ENCODE results near the gene RRAGC.

DNA sequence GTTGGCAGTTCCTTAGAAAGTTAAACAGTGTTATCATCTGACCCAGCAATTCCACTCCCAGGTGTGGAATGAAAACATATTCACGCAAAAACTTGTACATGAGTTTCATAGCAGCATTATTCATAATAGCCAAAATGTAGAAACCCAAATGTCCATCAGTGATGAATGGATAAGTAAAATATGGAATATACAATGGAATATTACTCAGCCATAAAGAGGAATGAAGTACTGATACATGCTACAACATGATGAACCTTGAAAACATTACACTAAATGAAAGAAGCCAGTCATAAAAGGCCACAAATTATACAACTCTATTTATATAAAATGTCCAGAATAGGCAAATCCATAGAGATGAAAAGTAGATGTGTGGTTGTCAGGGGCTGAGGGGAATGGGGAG lies 53.5 kb downstream of the RRAGC start:
- TF ChIP-seq, protein P1, sequence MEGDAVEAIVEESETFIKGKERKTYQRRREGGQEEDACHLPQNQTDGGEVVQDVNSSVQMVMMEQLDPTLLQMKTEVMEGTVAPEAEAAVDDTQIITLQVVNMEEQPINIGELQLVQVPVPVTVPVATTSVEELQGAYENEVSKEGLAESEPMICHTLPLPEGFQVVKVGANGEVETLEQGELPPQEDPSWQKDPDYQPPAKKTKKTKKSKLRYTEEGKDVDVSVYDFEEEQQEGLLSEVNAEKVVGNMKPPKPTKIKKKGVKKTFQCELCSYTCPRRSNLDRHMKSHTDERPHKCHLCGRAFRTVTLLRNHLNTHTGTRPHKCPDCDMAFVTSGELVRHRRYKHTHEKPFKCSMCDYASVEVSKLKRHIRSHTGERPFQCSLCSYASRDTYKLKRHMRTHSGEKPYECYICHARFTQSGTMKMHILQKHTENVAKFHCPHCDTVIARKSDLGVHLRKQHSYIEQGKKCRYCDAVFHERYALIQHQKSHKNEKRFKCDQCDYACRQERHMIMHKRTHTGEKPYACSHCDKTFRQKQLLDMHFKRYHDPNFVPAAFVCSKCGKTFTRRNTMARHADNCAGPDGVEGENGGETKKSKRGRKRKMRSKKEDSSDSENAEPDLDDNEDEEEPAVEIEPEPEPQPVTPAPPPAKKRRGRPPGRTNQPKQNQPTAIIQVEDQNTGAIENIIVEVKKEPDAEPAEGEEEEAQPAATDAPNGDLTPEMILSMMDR (IDR thresholded peaks at IDR 0.05), result no peak
- TF ChIP-seq POLR2AphosphoS5 (IDR thresholded peaks at IDR 0.05) (no peak), POLR2A (IDR thresholded peaks at IDR 0.05) (no peak), EP300 (IDR thresholded peaks at IDR 0.05) (no peak)

Measured in suprapubic skin (tissue), 4 donors.